ENCODE measurements around the gene FMOD.

FMOD gene

GRCh38 chr1:203368624-203369451 is 17.9 kb upstream of the FMOD start:
- Histone ChIP-seq H3K9ac (ENCODE audit: low read depth, low read length) (no peak overlapping the region), H3K36me3 (ENCODE audit: insufficient read depth, low read length) (no peaks in the 10 kb centered on the region), H3K4me1 (ENCODE audit: insufficient read depth, low read length) (no peaks in the 10 kb centered on the region), H3K9me3 (ENCODE audit: control insufficient read depth, insufficient read depth, low read length) (no peaks in the 10 kb centered on the region)

- Histone ChIP-seq H3K36me3 (ENCODE audit: insufficient read depth, low read length) (no peaks in the 10 kb centered on the region), H3K9ac (ENCODE audit: low read depth, low read length) (no peak overlapping the region), H3K4me1 (ENCODE audit: insufficient read depth, low read length) (0 out of 2 replicates have a peak, but pooled peaks cover 4% of the 10 kb centered on the region), H3K9me3 (ENCODE audit: control insufficient read depth, insufficient read depth, low read length) (no peaks in the 10 kb centered on the region)
Observed at GRCh38 chr1:203367057-203367456, 16.1 kb upstream of the FMOD start.

GRCh38 chr1:203366476-203366875 is 15.6 kb upstream of the FMOD start:
- Histone ChIP-seq H3K36me3 (ENCODE audit: insufficient read depth, low read length) (no peaks in the 10 kb centered on the region), H3K9me3 (ENCODE audit: control insufficient read depth, insufficient read depth, low read length) (no peaks in the 10 kb centered on the region), H3K4me1 (ENCODE audit: insufficient read depth, low read length) (peaks cover 8% of the 10 kb centered on the region; the same call in 1 of the 2 replicates), H3K9ac (ENCODE audit: low read depth, low read length) (no peak overlapping the region)

GRCh38 chr1:203364806-203365205 is 13.9 kb upstream of the FMOD start:
- H3K9me3 ChIP-seq (ENCODE audit: control insufficient read depth, insufficient read depth, low read length): no peaks in the 10 kb centered on the region
- H3K4me1 ChIP-seq (ENCODE audit: insufficient read depth, low read length): peaks cover 15% of the 10 kb centered on the region; the same call in 1 of the 2 replicates
- no peaks in the 10 kb centered on the region for H3K36me3 ChIP-seq (ENCODE audit: insufficient read depth, low read length)
- no peak overlapping the region for H3K9ac ChIP-seq (ENCODE audit: low read depth, low read length)

GRCh38 chr1:203364094-203364801 is 13.3 kb upstream of the FMOD start:
- no peaks in the 10 kb centered on the region for H3K9me3 ChIP-seq (ENCODE audit: control insufficient read depth, insufficient read depth, low read length)
- no peak overlapping the region for H3K9ac ChIP-seq (ENCODE audit: low read depth, low read length)
- no peaks in the 10 kb centered on the region for H3K36me3 ChIP-seq (ENCODE audit: insufficient read depth, low read length)
- peaks cover 15% of the 10 kb centered on the region; the same call in 1 of the 2 replicates for H3K4me1 ChIP-seq (ENCODE audit: insufficient read depth, low read length)

GRCh38 chr1:203362720-203363025 is 11.8 kb upstream of the FMOD start:
- H3K36me3 ChIP-seq (ENCODE audit: insufficient read depth, low read length): no peaks in the 10 kb centered on the region
- H3K9me3 ChIP-seq (ENCODE audit: control insufficient read depth, insufficient read depth, low read length): no peaks in the 10 kb centered on the region
- H3K9ac ChIP-seq (ENCODE audit: low read depth, low read length): no peak overlapping the region
- peaks cover 15% of the 10 kb centered on the region; the same call in 1 of the 2 replicates for H3K4me1 ChIP-seq (ENCODE audit: insufficient read depth, low read length)

GRCh38 chr1:203361945-203362719 is 11.2 kb upstream of the FMOD start:
- H3K9me3 ChIP-seq (ENCODE audit: control insufficient read depth, insufficient read depth, low read length): no peaks in the 10 kb centered on the region
- peaks cover 15% of the 10 kb centered on the region; the same call in 1 of the 2 replicates for H3K4me1 ChIP-seq (ENCODE audit: insufficient read depth, low read length)
- H3K9ac ChIP-seq (ENCODE audit: low read depth, low read length): no peak overlapping the region
- no peaks in the 10 kb centered on the region for H3K36me3 ChIP-seq (ENCODE audit: insufficient read depth, low read length)

GRCh38 chr1:203360547-203361185 is 9.7 kb upstream of the FMOD start:
- Histone ChIP-seq H3K9ac (ENCODE audit: low read depth, low read length) (no peak overlapping the region; the same call in 1 of the 2 replicates), H3K36me3 (ENCODE audit: insufficient read depth, low read length) (no peaks in the 10 kb centered on the region), H3K9me3 (ENCODE audit: control insufficient read depth, insufficient read depth, low read length) (no peaks in the 10 kb centered on the region), H3K4me1 (ENCODE audit: insufficient read depth, low read length) (peaks cover 15% of the 10 kb centered on the region; the same call in 1 of the 2 replicates)

GRCh38 chr1:203359010-203359571 is 8.2 kb upstream of the FMOD start:
- Histone ChIP-seq H3K36me3 (ENCODE audit: insufficient read depth, low read length) (no peaks in the 10 kb centered on the region), H3K9ac (ENCODE audit: low read depth, low read length) (no peak overlapping the region), H3K9me3 (ENCODE audit: control insufficient read depth, insufficient read depth, low read length) (no peaks in the 10 kb centered on the region), H3K4me1 (ENCODE audit: insufficient read depth, low read length) (peaks cover 15% of the 10 kb centered on the region; the same call in 1 of the 2 replicates)

GRCh38 chr1:203354246-203354645 is 3.3 kb upstream of the FMOD start:
- Histone ChIP-seq H3K9me3 (ENCODE audit: control insufficient read depth, insufficient read depth, low read length) (no peaks in the 10 kb centered on the region), H3K4me1 (ENCODE audit: insufficient read depth, low read length) (peaks cover 4% of the 10 kb centered on the region; the same call in 1 of the 2 replicates), H3K9ac (ENCODE audit: low read depth, low read length) (no peak overlapping the region), H3K36me3 (ENCODE audit: insufficient read depth, low read length) (no peaks in the 10 kb centered on the region)

GRCh38 chr1:203353486-203353885 is 2.6 kb upstream of the FMOD start:
- Histone ChIP-seq H3K4me1 (ENCODE audit: insufficient read depth, low read length) (peaks cover 4% of the 10 kb centered on the region; the same call in 1 of the 2 replicates), H3K9ac (ENCODE audit: low read depth, low read length) (no peak overlapping the region), H3K36me3 (ENCODE audit: insufficient read depth, low read length) (no peaks in the 10 kb centered on the region), H3K9me3 (ENCODE audit: control insufficient read depth, insufficient read depth, low read length) (no peaks in the 10 kb centered on the region)

GRCh38 chr1:203349773-203350524 is 973 bp downstream of the FMOD start:
- Histone ChIP-seq H3K9ac (ENCODE audit: low read depth, low read length) (no peak overlapping the region), H3K36me3 (ENCODE audit: insufficient read depth, low read length) (no peaks in the 10 kb centered on the region), H3K4me1 (ENCODE audit: insufficient read depth, low read length) (peaks cover 4% of the 10 kb centered on the region; the same call in 1 of the 2 replicates), H3K9me3 (ENCODE audit: control insufficient read depth, insufficient read depth, low read length) (no peaks in the 10 kb centered on the region)

GRCh38 chr1:203349166-203349565 is 1.8 kb downstream of the FMOD start:
- H3K36me3 ChIP-seq (ENCODE audit: insufficient read depth, low read length): no peaks in the 10 kb centered on the region
- H3K4me1 ChIP-seq (ENCODE audit: insufficient read depth, low read length): peaks cover 4% of the 10 kb centered on the region; the same call in 1 of the 2 replicates
- H3K9ac ChIP-seq (ENCODE audit: low read depth, low read length): no peak overlapping the region
- H3K9me3 ChIP-seq (ENCODE audit: control insufficient read depth, insufficient read depth, low read length): no peaks in the 10 kb centered on the region

Measured in ES-I3 (cell line).